ENCODE data around the gene ZSWIM6. TPM values are rescaled to one million over a fixed set of nuclear protein-coding genes. Genes with fewer than 3 reads are reported as not detected.
"Not testable (repeated sequence)": the region's sequence is repeated elsewhere in the genome, so short reads cannot be mapped to it uniquely, and the experiment has no call there.

Gene ZSWIM6
- total and polyA plus RNA-seq, 2 of the 4 experiments (the other 2 are of a cell fraction): 10.8 to 14.1 TPM

DNA sequence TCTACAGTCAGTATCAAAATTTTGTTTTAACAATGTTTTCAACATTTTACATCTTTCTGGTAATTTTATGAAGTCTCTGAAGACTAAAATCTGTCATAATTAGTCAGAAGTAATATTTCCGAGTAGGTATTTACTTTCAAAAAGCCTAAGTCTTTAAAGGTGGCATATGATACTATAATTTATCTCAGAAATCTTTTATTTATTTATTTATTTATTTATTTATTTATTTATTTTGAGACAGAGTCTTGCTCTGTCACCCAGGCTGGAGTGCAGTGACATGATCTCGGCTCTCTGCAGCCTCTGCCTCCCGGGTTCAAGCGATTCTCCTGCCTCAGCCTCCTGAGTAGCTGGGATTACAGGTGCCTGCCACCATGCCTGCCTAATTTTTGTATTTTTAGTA, 74.4 kb downstream of the ZSWIM6 start:
- POLR2A ChIA-PET (ENCODE audit: unreplicated experiment); H3K4me3 ChIP-seq (ENCODE audit: insufficient read depth, low read depth, low read length); in situ Hi-C loops (cut with MboI; ENCODE audit: low sequenced_read_pairs); H3K9me3 ChIP-seq (ENCODE audit: control insufficient read depth, insufficient read depth, low read length); H2BK15ac ChIP-seq (ENCODE audit: low read depth, low read length); H2AK5ac ChIP-seq (ENCODE audit: low read depth, low read length); H3K23ac ChIP-seq (ENCODE audit: low read depth, low read length); H4K8ac ChIP-seq (ENCODE audit: low read depth in 2 of 2, low read length in 2 of 2); H3K9ac ChIP-seq (ENCODE audit: low read depth, low read length); H2BK120ac ChIP-seq (ENCODE audit: low read depth, low read length); DNase-seq; H3K4ac ChIP-seq (ENCODE audit: low read depth, low read length); H3K27me3 ChIP-seq (ENCODE audit: control insufficient read depth, insufficient read depth, low read length); H2AK9ac ChIP-seq (replicated peaks; ENCODE audit: low read depth, low read length, poor library complexity); H3K14ac ChIP-seq (replicated peaks; ENCODE audit: low read depth, low read length); H3K4me2 ChIP-seq (ENCODE audit: low read depth, low read length); H3K56ac ChIP-seq (ENCODE audit: extremely low read depth, insufficient read depth, low read length); H4K91ac ChIP-seq (ENCODE audit: insufficient read depth, low read depth, low read length); H3K18ac ChIP-seq (ENCODE audit: low read depth, low read length); CTCF ChIA-PET; dilution Hi-C loops (cut with HindIII; ENCODE audit: low sequenced_read_pairs, unreplicated experiment); H2AFZ ChIP-seq (replicated peaks; ENCODE audit: low read length, poor library complexity); H2BK20ac ChIP-seq (ENCODE audit: low read depth, low read length); H4K5ac ChIP-seq (ENCODE audit: low read depth, low read length); H2BK5ac ChIP-seq (ENCODE audit: low read depth, low read length, poor library complexity, severe bottlenecking); H3K9me1 ChIP-seq (ENCODE audit: insufficient read depth, low read length); H3K36me3 ChIP-seq (ENCODE audit: control insufficient read depth, insufficient read depth, low read length); H3K27ac ChIP-seq (ENCODE audit: insufficient read depth, low read length); ATAC-seq (ENCODE audit: low read depth); BruUV-seq (replicated peaks): not testable (repeated sequence)
- intact Hi-C loops (cut with micrococcal nuclease): loop anchor here (5.0 to 10.0 kb wide), 4 partner anchors 74 to 251 kb away; partner anchors contain the start of genes SMIM15 and ZSWIM6
- WGBS, 2 experiments (ENCODE audit: extremely low coverage in 2 of 2, insufficient read length in 1 of 2): no CpG with 5 or more reads among the region's 4 CpGs
- H3K4me1 ChIP-seq (ENCODE audit: control insufficient read depth, insufficient read depth, low read length): peaks cover 19% of the 10 kb centered on the region
- peaks cover 22 to 64% of the 10 kb centered on the region in 2 experiments for H3K79me1 ChIP-seq (ENCODE audit: low read depth in 1 of 2, low read length in 2 of 2)
- peaks cover 58% of the 10 kb centered on the region for H4K20me1 ChIP-seq (ENCODE audit: insufficient read depth, low read length)
